Pons (tissue), 1 donor: Measurements from ENCODE around the gene CAMK2D.

Source experiments
- DNase-seq: peaks from one replicate; pipeline ENCODE4 v3.0.0-alpha.2; 2016; ENCODE audit warnings: low spot score

The CAMK2D gene

DNA sequence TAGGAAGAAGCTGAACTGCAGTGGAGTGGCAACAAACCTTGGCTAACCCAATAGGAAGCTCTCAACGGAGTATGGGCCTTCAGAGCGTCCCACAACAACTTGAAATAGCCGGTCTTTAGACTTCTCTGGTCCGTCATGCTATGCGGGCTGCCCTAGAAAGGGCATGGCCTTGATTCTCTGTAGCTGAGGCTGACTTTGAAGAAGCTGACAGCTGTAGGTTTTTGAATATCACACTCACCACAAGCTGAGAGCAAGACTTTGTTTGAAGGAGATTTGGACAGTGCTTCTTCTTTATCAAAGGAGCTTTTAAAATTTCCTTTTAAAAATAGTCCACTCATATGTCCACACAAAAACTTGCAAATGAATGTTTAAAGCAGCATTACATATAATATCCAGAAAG, 322.9 kb downstream of the CAMK2D start:
- DNase-seq = no peak

DNA sequence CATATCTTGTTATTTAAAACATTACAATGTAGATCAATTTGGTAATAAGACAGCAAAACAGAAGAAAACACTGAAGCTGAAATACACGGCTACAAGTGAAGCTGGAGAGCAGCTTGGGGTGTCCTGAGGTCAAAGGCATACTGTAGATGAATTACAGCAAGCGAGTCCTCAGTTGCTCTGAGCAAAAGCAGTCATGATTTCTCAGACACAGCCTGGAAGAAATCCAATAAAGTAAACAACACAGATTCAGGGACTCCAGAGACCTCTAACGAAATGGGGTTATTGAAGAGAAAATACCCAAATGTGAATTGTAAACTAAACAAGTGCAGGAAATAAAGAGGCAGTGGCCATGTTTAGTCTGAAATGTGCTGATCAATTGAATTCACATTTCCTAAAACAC, 324.4 kb downstream of the CAMK2D start:
- DNase-seq = no peak

DNA sequence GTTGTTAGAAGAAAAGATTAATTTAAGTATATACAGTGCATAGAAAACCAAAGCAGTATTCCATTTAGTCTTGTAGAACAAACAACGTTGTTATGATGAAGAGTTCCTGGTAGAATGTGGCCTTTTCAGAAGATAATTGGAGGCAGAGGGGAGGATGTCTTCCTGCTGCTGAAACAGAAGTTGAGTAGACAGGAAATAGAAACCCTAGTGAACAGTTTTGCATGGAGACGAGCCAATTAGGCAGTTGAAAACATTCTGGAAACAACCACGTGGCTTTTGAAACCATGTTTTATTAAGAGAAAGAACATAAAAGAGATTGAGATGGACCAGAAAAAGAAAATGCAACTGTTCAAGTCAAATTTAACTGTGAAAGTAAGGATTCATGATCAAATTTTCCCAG, 325.2 kb downstream of the CAMK2D start:
- peak; percentile 17 for DNase-seq

DNA sequence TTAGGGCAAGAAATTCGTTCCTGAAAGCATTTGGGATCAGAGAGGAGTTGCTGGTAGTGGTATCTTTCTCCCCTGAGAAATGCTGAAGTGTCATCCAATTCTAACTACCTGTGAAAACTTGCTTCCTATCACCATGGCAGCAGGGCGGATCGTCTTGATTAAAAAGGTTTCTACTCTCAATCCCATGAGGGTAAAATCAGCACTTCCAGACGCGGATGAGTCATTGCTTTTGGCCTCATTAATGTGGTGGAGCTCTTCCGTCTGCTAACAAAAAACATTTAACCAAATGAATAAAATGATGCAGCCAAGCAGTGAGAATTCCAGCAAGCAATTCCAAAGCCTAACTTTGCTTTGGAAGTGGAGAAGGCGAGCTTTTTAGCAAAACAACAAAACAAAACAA, 325.6 kb downstream of the CAMK2D start:
- DNase-seq = peak; percentile 45

DNA sequence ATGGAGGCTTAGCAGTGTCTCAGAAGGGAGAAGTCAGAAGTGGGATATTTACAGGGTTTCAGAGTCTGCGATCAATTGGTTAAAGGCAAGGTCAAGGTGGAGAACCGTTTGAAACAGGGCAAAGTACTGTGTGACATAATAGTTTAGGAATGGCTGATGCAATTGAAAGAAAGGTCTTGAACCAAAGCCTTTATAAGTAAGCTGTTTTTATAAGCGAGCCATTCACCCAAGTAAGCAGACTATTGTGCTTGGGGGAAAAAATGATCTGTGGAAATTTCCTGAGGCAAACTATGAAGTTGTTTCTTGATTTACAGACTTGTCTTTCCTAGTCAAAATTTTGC, 327.3 kb downstream of the CAMK2D start:
- no peak for DNase-seq

DNA sequence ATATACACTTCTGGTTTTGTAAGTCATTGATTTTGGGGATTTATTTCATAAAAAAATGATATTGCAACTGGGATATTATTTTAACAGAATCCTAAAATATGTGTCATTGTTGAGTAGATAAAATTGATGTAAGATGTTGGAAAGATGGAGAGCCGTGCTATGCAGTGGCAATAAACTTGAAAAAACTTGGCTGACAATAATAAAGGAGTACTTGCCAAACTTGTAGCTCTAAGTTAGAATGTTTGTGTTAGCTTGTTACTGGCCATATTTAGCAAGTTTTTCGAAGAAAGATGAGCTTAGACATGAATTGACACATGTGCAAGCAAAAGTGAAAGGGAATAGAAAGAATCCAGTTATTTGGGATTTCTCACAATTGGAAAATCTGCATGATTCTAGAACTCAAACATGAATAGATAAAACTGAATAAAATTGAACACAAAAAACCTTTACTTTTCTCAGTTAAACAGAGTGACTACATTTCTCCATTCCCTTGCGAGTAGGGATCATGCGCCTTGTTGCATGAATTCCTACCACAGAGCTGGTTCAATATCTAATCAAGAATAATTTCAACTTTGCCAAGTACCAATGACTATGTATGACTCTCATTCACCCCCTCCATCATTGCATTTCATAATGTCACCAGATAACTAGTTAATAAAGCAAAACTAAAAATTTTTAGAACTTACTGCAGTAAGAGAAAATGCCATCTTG, 327.8 kb downstream of the CAMK2D start:
- DNase-seq = no peak

DNA sequence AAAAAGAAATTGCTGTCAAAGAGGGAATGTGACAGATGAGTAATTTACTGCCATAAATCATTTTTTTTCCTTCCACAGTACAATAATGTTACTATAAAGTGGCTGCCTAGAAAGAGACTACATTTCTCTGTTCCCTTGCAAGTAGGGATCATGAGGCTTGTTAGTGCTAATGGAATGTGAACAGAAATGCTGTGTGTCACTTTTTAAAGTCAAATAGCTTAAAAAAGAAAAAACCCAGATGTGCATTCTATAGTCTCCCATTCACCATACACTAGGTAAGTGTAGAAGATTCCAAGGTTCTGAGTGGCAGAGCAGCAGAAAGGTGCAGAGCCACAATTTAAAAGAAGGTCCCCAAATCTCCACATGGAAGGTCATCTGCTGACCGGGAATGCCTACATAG, 328.4 kb downstream of the CAMK2D start:
- DNase-seq = no peak

DNA sequence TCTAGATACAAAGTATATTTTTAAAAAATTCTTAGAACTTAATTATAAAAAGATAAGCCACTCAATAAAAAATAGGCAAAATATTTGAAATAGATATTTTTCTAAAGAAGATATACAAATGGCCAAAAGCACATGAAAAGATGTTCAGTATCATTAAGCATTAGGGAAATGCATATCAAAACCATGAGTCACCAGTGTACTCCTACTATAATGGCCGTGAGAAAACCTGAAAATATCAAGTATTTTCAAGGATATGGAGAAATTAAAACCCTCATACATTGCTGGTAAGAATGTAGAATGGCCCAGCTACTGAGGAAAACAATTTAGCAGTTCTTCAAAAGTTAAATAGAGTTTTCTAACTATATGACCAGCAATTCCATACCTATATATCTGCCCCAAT, 337.9 kb downstream of the CAMK2D start:
- no peak for DNase-seq

DNA sequence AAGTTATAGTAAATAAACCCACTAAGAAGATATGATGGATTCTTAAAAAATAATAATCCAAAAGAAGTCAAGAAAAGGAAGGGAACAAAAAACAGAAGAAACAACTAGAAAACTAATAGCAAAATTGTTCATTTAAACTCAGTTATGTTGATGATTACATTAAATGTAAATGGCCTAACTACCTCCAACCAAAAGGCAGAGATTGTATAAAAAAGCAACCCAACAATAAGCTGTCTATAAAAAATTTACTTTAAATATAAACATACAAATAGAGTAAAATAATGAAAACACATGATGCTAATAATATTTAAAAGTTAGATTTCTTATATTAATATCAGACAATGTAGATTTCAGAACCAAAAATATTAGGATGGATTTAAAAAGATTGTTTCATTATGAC, 340.6 kb downstream of the CAMK2D start:
- no peak for DNase-seq

DNA sequence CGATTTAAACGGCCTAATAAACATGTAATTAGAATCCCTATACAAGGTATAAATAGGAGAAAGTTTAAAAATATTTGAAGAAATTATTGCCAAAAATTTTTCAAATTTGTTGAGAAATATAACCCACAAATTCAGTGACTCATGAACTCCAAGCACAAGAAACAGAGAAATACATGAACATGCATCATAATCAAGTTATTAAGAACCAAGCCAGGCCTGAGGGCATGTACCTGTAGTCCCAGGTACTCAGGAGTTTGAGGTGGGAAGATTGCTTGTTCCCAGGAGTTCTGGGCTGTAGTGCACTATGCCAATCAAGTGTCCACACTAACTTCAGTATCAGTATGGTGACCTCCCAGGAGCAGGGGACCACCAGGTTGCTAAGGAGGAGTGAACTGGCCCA, 341.9 kb downstream of the CAMK2D start:
- DNase-seq = no peak

DNA sequence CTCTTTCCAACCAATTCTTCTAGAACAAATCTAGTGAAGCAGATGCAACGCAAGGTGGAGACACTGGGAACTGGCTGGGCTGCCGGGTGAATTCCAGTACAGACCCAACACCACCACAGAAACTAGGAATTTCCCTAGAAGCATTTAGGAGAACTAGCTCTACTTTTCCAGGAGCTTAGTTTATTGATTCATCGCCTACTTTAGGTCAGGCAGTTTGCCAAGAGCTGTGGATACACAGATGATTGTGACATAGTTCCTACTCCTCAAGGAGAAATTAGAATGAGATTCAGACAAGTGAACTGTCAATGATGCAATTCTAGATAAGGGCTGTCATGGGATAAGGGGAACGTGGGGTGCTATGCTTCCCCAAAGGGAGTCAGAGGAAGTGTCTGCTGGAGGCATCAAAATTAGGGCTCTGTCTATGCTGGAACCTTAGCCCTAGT, 350.0 kb downstream of the CAMK2D start:
- DNase-seq = peak; percentile 19

DNA sequence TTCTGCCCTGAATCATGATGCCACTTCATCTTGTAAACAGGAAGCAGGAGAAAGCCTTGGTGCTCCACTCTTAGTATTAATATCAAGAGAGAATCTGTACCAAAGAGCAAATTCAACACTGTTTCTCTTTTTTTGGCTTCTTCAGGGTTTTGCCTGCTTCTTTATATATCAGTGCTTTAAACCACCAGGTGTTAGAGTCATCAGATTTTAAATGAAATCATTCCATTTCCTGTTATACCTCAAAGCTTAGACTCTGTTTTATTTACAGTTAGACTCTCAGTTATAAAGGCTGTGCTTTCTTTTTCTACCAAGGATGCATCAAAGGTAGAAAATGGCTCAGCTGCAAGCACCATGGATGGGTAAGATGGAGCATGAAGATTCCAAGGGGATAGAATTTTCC, 350.9 kb downstream of the CAMK2D start:
- no peak for DNase-seq

DNA sequence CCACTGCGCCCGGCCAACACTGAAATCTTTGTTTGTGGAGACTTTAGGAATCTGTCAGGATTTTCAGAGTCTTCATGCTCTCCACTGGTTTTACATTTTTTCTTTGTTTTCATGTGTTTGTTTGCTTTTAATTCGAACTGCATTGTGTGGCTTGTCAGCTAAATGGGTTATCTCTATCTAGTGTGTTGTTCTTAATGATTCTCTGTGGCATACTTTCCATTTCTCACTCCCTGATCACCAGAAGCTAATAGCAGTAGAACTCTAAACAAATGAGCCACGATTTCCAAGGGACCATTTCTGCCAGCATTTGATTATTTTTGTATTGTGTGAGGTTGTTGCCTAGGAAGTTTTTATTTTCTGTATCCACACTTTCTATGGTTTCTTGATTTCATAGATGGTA, 352.4 kb downstream of the CAMK2D start:
- no peak for DNase-seq

DNA sequence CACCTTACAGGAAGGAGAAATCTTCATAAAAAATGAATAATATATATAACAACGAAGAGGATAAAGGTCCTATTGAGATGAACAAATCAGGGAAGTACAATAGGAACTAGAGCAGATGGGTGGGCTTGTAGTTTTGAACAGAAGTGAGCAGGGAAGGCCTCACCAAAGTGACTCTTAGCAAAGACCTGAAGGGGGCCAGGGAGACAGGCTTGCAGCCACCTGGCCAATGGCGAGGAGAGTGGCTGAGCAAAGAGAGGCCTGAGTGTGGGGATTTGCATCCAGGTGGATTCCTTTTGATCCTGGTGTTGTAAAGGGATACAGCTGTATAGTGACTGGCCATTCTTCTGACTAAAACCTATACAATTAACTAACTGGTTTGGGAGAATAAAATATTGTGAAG, 354.1 kb downstream of the CAMK2D start:
- DNase-seq = no peak

DNA sequence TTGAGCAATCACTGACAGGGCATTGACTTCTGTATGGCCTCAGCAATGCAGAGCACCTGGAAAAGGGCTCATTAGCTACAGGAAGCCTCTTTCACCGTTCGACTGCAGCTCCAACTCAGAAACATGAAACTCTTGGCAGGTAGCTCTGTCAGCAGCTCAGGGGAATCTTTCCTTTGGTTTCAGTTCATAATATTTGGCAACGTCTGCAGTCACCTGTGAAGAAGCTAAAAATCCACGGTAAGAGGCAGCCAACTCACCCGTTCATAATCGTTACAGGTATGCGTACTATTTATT, 354.9 kb downstream of the CAMK2D start:
- DNase-seq = no peak

DNA sequence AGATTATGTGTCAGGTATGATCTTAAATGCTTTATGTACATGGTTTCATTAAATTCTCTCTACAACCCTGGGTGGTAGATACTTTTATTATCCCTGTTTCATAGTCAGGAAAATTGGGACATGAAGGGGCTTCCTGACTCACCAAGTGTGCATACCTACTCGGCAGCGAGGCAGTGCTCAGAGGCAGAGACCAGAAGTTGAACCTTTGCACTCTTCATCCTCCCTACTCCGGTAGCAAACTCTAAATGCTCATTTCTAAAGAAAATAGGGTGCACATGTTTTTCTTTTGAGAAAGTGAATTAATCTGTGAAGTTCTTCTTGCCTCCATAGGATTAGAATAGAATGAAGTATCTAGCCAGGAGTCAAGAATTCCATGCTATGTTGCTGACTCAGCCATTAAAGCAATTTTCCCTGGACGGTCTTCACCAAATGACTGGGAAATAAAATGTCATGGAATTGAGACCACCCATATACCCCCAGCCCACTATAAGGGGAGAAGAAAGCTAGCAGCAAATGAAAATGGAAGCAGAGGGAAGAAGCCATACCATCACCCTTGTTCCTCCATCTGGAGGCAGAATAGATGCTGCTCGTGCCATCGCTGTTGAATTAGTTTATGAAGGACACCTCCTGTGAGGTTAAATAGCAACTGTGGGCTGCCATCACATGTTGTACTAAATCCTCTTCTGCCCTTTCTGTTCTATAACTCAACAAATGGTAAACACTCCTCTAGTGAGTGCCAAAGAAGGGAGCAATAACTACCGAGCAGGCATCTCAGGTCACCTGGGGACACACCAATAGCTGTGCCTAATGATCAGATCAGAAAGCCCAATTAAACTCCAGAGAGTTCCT, 355.4 kb downstream of the CAMK2D start:
- no peak for DNase-seq

DNA sequence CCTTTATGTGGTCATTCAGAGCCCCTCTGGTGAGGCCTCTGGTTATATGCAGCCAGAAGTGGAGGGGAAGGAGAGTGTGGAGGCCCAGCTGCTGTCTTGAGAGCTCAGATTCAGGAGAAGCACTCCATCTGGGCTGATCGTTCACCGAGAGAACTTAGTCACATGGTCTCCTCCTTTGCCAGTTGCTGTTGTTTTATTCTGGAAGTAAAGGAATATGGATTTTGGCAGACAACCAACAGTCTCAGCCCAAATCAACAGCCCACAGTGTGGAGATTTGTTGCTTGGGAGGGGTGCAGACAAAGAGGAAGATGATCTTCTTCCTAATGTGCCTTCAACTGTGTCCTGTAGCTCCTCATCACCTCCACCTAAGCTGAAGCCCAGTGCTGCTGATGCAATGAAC, 356.7 kb downstream of the CAMK2D start:
- DNase-seq = no peak

DNA sequence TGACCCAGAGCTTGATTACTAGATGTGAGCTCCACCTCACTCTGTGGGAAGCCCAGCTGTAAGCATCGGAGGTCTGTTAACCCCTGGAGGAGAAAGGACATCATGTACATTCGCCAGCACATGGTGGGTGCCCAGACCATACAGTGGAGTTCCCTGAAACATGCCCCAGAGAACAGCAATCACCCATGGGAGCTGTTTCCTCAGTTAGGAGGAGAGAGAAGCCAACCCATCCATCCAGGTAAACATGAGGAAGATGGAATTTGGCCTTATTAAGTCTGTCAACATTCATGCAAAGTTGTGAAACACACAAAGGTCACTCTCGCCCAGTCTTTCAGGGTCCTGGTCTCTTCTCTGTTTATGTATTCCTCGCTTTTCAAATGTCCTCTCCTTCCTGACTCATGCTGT, 357.4 kb downstream of the CAMK2D start:
- no peak for DNase-seq
